ENCODE measurements around the gene HTT.

The HTT gene

GRCh38 chr4:3229328-3229727, 154.8 kb downstream of the HTT start:
- H3K4me3 ChIP-seq (ENCODE audit: low read length), result no peak overlapping the region
- DNase-seq (ENCODE audit: low read depth), result no peak
- no peak for TF ChIP-seq CTCF (conservative IDR thresholded peaks at IDR 0.05; ENCODE audit: low read depth, low read length)

GRCh38 chr4:3229964-3230363, 155.5 kb downstream of the HTT start:
- DNase-seq (ENCODE audit: low read depth), result no peak
- TF ChIP-seq CTCF (conservative IDR thresholded peaks at IDR 0.05; ENCODE audit: low read depth, low read length), result no peak
- H3K4me3 ChIP-seq (ENCODE audit: low read length), result no peak overlapping the region

- no peak for DNase-seq (ENCODE audit: low read depth)
- H3K4me3 ChIP-seq (ENCODE audit: low read length), result no peak overlapping the region
- no peak for TF ChIP-seq CTCF (conservative IDR thresholded peaks at IDR 0.05; ENCODE audit: low read depth, low read length)
These were observed 157.0 kb downstream of the HTT start for GRCh38 chr4:3231471-3231870.

- H3K4me3 ChIP-seq (ENCODE audit: low read length), result no peak overlapping the region
- TF ChIP-seq CTCF (conservative IDR thresholded peaks at IDR 0.05; ENCODE audit: low read depth, low read length), result no peak
- no peak for DNase-seq (ENCODE audit: low read depth)
These were observed 157.5 kb downstream of the HTT start for GRCh38 chr4:3232001-3232400.

- no peak for TF ChIP-seq CTCF (conservative IDR thresholded peaks at IDR 0.05; ENCODE audit: low read depth, low read length)
- no peak for DNase-seq (ENCODE audit: low read depth)
- no peak overlapping the region for H3K4me3 ChIP-seq (ENCODE audit: low read length)
These were observed 158.4 kb downstream of the HTT start for GRCh38 chr4:3232871-3233271.

GRCh38 chr4:3233391-3234071, 159.1 kb downstream of the HTT start:
- no peak overlapping the region for H3K4me3 ChIP-seq (ENCODE audit: low read length)
- no peak for TF ChIP-seq CTCF (conservative IDR thresholded peaks at IDR 0.05; ENCODE audit: low read depth, low read length)
- no peak for DNase-seq (ENCODE audit: low read depth)
